Measurements from ENCODE around the gene TRIO. TPM values are rescaled to one million over a fixed set of nuclear protein-coding genes. Genes with fewer than 3 reads are reported as not detected.

The TRIO gene
- total RNA-seq, 1 donor from 2014 or later = 223 TPM

DNA sequence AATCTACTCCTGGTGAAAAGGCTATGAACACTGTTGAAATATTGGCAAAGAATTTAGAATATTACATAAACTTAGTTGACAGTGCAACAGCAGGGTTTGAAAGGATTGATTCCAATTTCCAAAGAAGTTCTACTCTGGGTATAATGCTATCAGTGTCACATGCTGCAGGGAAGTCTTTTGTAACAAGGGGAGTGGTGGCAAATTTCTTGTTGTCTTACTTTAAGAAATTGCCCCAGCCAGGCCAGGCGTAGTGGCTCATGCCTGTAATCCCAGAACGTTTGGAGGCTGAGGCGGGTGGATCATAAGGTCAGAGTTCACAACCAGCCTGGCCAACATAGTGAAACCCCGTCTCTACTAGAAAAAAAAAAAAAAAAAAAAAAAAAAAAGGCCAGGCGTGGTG, 352.2 kb downstream of the TRIO start:
- CTCF ChIA-PET = no interaction called here
- Mint-ChIP-seq H3K27ac (no peak overlapping the region), H3K4me1 (no peaks in the 10 kb centered on the region), H3K27me3 (no peaks in the 10 kb centered on the region), H3K9me3 (no peaks in the 10 kb centered on the region), H3K4me3 (no peak overlapping the region), H3K36me3 (ENCODE audit: low read depth) (peaks cover 92% of the 10 kb centered on the region)
- no peak for DNase-seq
- intact Hi-C loops (cut with micrococcal nuclease) = no loop called here
- POLR2A ChIA-PET = no interaction called here
- TF ChIP-seq, protein P1, sequence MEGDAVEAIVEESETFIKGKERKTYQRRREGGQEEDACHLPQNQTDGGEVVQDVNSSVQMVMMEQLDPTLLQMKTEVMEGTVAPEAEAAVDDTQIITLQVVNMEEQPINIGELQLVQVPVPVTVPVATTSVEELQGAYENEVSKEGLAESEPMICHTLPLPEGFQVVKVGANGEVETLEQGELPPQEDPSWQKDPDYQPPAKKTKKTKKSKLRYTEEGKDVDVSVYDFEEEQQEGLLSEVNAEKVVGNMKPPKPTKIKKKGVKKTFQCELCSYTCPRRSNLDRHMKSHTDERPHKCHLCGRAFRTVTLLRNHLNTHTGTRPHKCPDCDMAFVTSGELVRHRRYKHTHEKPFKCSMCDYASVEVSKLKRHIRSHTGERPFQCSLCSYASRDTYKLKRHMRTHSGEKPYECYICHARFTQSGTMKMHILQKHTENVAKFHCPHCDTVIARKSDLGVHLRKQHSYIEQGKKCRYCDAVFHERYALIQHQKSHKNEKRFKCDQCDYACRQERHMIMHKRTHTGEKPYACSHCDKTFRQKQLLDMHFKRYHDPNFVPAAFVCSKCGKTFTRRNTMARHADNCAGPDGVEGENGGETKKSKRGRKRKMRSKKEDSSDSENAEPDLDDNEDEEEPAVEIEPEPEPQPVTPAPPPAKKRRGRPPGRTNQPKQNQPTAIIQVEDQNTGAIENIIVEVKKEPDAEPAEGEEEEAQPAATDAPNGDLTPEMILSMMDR (IDR thresholded peaks at IDR 0.05) = no peak
- no peak for ATAC-seq (ENCODE audit: low read depth)

DNA sequence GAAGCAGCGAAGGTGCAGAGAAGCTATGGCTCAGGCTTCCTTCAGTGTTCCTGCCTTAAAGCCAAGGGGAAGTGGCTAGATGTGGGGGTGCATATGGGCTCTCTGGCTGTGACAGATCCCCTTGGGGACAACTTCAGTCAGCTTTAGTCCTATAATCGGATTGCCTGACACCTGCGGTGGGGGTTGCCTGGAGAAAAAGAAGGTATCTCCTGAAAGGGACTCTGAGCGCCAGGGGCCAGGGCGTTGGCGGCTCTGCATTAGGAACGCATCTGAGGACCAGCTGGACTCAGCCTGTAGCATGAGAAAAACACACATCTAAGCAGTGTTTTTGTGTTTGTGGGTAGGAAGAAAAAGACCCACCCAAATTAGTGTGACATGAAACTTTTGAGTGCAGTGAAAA, 354.2 kb downstream of the TRIO start:
- TF ChIP-seq, protein P1 (IDR thresholded peaks at IDR 0.05) = no peak
- H3K9me3 Mint-ChIP-seq = no peaks in the 10 kb centered on the region
- H3K27ac Mint-ChIP-seq = no peak overlapping the region
- CTCF ChIA-PET = no interaction called here
- H3K36me3 Mint-ChIP-seq (ENCODE audit: low read depth) = peaks cover 88% of the 10 kb centered on the region
- DNase-seq (no peak), ATAC-seq (ENCODE audit: low read depth) (no peak)
- no peaks in the 10 kb centered on the region for H3K27me3 Mint-ChIP-seq
- H3K4me1 Mint-ChIP-seq = no peaks in the 10 kb centered on the region
- H3K4me3 Mint-ChIP-seq = no peak overlapping the region
- intact Hi-C loops (cut with micrococcal nuclease) = no loop called here
- POLR2A ChIA-PET = no interaction called here

DNA sequence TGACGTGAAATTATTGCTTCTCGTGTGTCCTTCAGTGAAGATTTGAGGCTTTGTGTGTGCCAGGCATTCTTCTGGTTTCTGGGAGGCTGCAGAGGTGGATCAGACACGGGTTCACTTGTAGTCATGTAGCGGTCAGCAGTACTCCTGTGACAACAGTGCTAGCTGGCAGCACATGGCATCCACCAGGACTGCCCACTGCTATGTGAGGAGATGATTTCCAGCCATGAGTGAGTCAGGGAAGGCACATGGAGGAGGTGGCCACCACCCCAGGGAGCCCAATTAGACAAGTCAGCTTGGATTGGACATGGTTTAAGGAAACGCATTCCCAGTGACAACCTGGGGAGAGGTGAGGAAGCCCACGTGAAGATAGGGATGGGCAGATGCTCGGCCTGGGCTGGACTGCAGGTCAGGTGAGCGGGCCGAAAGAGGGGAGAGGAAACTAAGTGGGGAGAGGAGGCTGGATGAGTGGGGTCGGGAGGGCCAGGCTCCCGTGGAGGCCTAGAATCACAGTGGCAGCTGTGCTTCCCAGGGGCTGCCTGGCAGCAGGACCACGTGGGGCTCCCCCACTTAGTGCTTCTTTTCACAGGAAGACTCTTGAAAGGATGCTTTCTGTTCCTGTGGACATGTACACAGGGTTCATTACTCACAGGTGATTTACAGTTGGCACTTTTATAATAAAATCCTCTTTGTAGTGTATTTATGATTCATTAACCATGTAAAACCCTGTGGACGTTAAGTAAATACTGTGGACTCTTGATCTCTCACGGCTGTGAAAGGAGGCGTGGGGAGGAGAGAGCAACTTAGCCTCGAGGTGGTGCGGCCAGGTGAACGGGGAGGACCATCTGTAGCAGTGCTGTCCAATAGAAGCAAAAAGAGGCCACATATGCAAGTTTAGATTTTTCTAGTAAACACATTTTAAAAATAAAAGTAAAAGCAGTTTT, 358.5 kb downstream of the TRIO start:
- Mint-ChIP-seq H3K4me3 (no peak overlapping the region), H3K36me3 (ENCODE audit: low read depth) (peaks cover 90% of the 10 kb centered on the region), H3K4me1 (no peaks in the 10 kb centered on the region), H3K27me3 (no peaks in the 10 kb centered on the region), H3K9me3 (no peaks in the 10 kb centered on the region), H3K27ac (no peak overlapping the region)
- intact Hi-C loops (cut with micrococcal nuclease) = no loop called here
- TF ChIP-seq, protein P1 (IDR thresholded peaks at IDR 0.05) = no peak
- CTCF ChIA-PET = interaction anchor here (1.2 kb wide), 1 partner anchor 147 kb away, joined by 5 read pairs; no protein-coding TSS in a partner anchor
- ATAC-seq (ENCODE audit: low read depth) (no peak), DNase-seq (no peak)
- POLR2A ChIA-PET = no interaction called here

DNA sequence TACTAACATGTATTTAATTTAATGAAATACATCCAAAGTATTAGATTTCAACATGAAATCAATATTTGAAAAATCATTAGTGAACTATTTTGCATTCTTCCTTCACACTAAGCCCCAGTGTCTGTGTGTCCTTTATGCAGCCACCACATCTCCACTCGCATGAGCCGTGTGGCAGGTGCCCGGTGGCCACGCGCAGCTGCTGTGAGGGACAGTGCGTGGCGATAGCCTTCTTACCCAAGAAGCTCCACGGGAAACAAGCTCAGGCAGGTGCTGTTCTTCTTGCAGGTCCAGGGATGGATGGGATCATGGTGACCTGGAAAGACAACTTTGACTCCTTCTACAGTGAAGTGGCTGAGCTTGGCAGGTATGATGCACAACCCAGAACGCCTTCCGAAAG, 359.1 kb downstream of the TRIO start:
- H3K4me3 Mint-ChIP-seq = no peak overlapping the region
- peaks cover 89% of the 10 kb centered on the region for H3K36me3 Mint-ChIP-seq (ENCODE audit: low read depth)
- no peaks in the 10 kb centered on the region for H3K27me3 Mint-ChIP-seq
- no peaks in the 10 kb centered on the region for H3K4me1 Mint-ChIP-seq
- no peaks in the 10 kb centered on the region for H3K9me3 Mint-ChIP-seq
- intact Hi-C loops (cut with micrococcal nuclease) = no loop called here
- DNase-seq = no peak
- ChIA-PET POLR2A (no interaction called here), CTCF (interaction anchor here (1.2 kb wide), 1 partner anchor 146 kb away, joined by 5 read pairs; no protein-coding TSS in a partner anchor)
- TF ChIP-seq, protein P1 (IDR thresholded peaks at IDR 0.05) = no peak
- no peak overlapping the region for H3K27ac Mint-ChIP-seq
- ATAC-seq (ENCODE audit: low read depth) = no peak

DNA sequence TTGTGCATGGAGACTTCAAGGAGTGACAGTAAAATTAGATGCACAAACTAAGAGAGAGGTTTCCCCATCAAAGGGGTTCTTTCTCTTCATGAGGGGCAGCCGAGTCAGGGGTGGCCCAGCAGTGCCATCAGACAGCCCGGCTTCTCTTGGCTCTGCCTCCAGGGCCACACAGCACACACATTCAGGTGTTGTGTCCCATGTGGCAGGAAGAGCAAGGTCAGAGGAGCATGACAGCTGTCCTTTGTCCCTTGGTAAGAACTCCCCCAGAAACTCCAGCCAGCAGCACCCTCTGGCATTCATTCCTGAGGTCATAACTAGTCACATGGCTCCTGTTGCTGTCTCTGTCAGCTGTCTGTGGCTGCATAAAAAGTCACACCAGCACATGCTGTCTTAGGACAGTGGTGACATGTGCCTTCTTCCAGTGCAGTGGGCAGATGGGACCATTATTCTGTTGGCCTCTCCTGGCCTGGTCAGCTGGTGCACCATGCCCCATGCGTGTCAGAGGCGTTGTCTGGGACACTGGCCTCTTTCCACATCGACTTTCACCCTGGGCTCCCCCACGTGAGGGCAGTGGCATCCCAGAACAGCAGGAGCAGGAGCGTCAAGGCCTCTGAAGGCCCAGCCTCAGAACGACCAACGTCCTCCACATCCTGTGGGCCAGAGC, 360.0 kb downstream of the TRIO start:
- CTCF ChIA-PET = interaction anchor here (1.2 kb wide), 1 partner anchor 145 kb away, joined by 5 read pairs; no protein-coding TSS in a partner anchor

More for the DNA sequence above, 360.0 kb downstream of the TRIO start:
- intact Hi-C loops (cut with micrococcal nuclease) = no loop called here
- H3K36me3 Mint-ChIP-seq (ENCODE audit: low read depth) = peaks cover 89% of the 10 kb centered on the region
- no peak for ATAC-seq (ENCODE audit: low read depth)
- no peak overlapping the region for H3K4me3 Mint-ChIP-seq
- POLR2A ChIA-PET = no interaction called here
- no peaks in the 10 kb centered on the region for H3K27me3 Mint-ChIP-seq
- TF ChIP-seq, protein P1 (IDR thresholded peaks at IDR 0.05) = no peak
- DNase-seq = no peak
- no peaks in the 10 kb centered on the region for H3K4me1 Mint-ChIP-seq
- no peaks in the 10 kb centered on the region for H3K9me3 Mint-ChIP-seq
- no peak overlapping the region for H3K27ac Mint-ChIP-seq
